ENCODE data around the gene PDCD1. TPM values are rescaled to one million over a fixed set of nuclear protein-coding genes. Genes with fewer than 3 reads are reported as not detected.

PDCD1 gene
- total RNA-seq, 1 donor from 2014 or later = not detected

GRCh38 chr2:241816431-241817121, 42.1 kb downstream of the PDCD1 start:
- peaks cover 3% of the 10 kb centered on the region for H3K27me3 Mint-ChIP-seq (ENCODE audit: low read depth)
- TF ChIP-seq, protein P1, sequence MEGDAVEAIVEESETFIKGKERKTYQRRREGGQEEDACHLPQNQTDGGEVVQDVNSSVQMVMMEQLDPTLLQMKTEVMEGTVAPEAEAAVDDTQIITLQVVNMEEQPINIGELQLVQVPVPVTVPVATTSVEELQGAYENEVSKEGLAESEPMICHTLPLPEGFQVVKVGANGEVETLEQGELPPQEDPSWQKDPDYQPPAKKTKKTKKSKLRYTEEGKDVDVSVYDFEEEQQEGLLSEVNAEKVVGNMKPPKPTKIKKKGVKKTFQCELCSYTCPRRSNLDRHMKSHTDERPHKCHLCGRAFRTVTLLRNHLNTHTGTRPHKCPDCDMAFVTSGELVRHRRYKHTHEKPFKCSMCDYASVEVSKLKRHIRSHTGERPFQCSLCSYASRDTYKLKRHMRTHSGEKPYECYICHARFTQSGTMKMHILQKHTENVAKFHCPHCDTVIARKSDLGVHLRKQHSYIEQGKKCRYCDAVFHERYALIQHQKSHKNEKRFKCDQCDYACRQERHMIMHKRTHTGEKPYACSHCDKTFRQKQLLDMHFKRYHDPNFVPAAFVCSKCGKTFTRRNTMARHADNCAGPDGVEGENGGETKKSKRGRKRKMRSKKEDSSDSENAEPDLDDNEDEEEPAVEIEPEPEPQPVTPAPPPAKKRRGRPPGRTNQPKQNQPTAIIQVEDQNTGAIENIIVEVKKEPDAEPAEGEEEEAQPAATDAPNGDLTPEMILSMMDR (IDR thresholded peaks at IDR 0.05) = no peak
- H3K9me3 Mint-ChIP-seq (ENCODE audit: low read depth) = no peaks in the 10 kb centered on the region
- no peaks in the 10 kb centered on the region for H3K4me1 Mint-ChIP-seq (ENCODE audit: low read depth)
- no peak overlapping the region for H3K4me3 Mint-ChIP-seq (ENCODE audit: unreplicated experiment)
- DNase-seq (ENCODE audit: low spot score) = peak; percentile 90
- H3K36me3 Mint-ChIP-seq (ENCODE audit: low read depth) = no peaks in the 10 kb centered on the region
- H3K27ac Mint-ChIP-seq (ENCODE audit: unreplicated experiment) = no peak overlapping the region

DNA sequence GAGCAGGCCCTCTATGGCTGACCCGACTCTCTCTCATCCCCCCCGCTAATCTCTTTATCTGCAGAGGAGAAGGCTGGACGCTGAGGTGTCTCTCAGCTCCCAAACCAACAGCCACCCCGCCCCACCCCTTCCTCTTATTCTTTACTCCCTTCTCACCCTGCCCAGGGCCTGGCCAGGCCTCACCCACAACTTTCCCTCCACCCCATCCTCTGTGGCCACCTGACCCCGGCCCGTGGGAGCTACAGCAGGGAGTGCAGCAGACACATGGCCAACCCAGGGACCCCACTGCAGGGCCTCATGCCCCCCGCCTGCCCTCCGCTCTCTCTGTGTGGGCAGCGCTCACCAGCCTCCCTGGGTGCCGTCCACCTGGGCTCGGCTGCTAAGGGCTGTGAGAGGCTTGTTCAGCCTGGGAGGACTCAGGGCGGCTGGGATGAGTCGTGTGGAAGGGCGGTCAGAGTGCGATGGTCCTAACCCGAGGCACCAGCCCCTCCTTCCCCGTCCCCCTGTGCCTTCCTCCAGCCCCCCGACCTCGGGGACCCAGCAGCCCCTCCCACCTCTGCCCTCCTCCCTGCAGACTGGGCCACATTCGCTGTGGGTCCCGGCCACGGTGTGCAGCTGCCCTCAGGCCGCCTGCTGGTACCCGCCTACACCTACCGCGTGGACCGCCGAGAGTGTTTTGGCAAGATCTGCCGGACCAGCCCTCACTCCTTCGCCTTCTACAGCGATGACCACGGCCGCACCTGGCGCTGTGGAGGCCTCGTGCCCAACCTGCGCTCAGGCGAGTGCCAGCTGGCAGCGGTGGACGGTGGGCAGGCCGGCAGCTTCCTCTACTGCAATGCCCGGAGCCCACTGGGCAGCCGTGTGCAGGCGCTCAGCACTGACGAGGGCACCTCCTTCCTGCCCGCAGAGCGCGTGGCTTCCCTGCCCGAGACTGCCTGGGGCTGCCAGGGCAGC, 42.9 kb downstream of the PDCD1 start:
- no peak overlapping the region for H3K27ac Mint-ChIP-seq (ENCODE audit: unreplicated experiment)
- no peaks in the 10 kb centered on the region for H3K36me3 Mint-ChIP-seq (ENCODE audit: low read depth)

GRCh38 chr2:241814643-241815476, 43.8 kb downstream of the PDCD1 start:
- H3K36me3 Mint-ChIP-seq (ENCODE audit: low read depth) = no peaks in the 10 kb centered on the region
- H3K27ac Mint-ChIP-seq (ENCODE audit: unreplicated experiment) = no peak overlapping the region
- H3K4me3 Mint-ChIP-seq (ENCODE audit: unreplicated experiment) = no peak overlapping the region
- TF ChIP-seq, protein P1 (IDR thresholded peaks at IDR 0.05) = no peak
- peaks cover 3% of the 10 kb centered on the region for H3K27me3 Mint-ChIP-seq (ENCODE audit: low read depth)
- no peaks in the 10 kb centered on the region for H3K9me3 Mint-ChIP-seq (ENCODE audit: low read depth)
- H3K4me1 Mint-ChIP-seq (ENCODE audit: low read depth) = no peaks in the 10 kb centered on the region
- peak; percentile 86 for DNase-seq (ENCODE audit: low spot score)

More for the DNA sequence above, 42.9 kb downstream of the PDCD1 start:
- Mint-ChIP-seq H3K4me1 (ENCODE audit: low read depth) (no peaks in the 10 kb centered on the region), H3K9me3 (ENCODE audit: low read depth) (no peaks in the 10 kb centered on the region), H3K27me3 (ENCODE audit: low read depth) (peaks cover 3% of the 10 kb centered on the region), H3K4me3 (ENCODE audit: unreplicated experiment) (no peak overlapping the region)
- TF ChIP-seq, protein P1 (IDR thresholded peaks at IDR 0.05) = no peak
- DNase-seq (ENCODE audit: low spot score) = peak; percentile 90

GRCh38 chr2:241814393-241814642, 44.4 kb downstream of the PDCD1 start:
- TF ChIP-seq, protein P1 (IDR thresholded peaks at IDR 0.05) = no peak
- no peaks in the 10 kb centered on the region for H3K36me3 Mint-ChIP-seq (ENCODE audit: low read depth)
- H3K9me3 Mint-ChIP-seq (ENCODE audit: low read depth) = no peaks in the 10 kb centered on the region
- no peak overlapping the region for H3K4me3 Mint-ChIP-seq (ENCODE audit: unreplicated experiment)
- H3K27ac Mint-ChIP-seq (ENCODE audit: unreplicated experiment) = no peak overlapping the region
- DNase-seq (ENCODE audit: low spot score) = peak; percentile 81
- no peaks in the 10 kb centered on the region for H3K4me1 Mint-ChIP-seq (ENCODE audit: low read depth)
- peaks cover 3% of the 10 kb centered on the region for H3K27me3 Mint-ChIP-seq (ENCODE audit: low read depth)

Data from chondrocyte (in vitro differentiated cells).